Measurements from ENCODE around the gene STAG3. TPM values are rescaled to one million over a fixed set of nuclear protein-coding genes. Genes with fewer than 3 reads are reported as not detected.

The STAG3 gene
- total and polyA plus RNA-seq, 2 of the 8 experiments (the other 6 are each of a cell fraction or from before 2014, with no cell fraction given) = 1.3 to 3.3 TPM

GRCh38 chr7:100167912-100168323 lies 9.8 kb upstream of the STAG3 start:
- ChIA-PET CTCF (ENCODE audit: partially characterized antibody) (interaction anchor here (0.7 to 11.2 kb wide), 11 partner anchors 10 to 54 kb away, joined by 3 to 94 read pairs (median 5); partner anchors contain the start of genes GPC2 and STAG3), POLR2A (ENCODE audit: partially characterized antibody) (interaction anchor here (0.7 to 11.0 kb wide), 21 partner anchors 9 to 261 kb away, joined by 3 to 145 read pairs (median 4); partner anchors contain the start of genes AP4M1, GPC2, LAMTOR4 and MBLAC1)

More at GRCh38 chr7:100167912-100168323, 9.8 kb upstream of the STAG3 start:
- Histone ChIP-seq H3K79me2 (ENCODE audit: control insufficient read depth in 1 of 2, insufficient read depth in 2 of 2, low read length in 2 of 2) (no peaks in the 10 kb centered on the region), H3K14ac (ENCODE audit: insufficient read length) (no peak overlapping the region), H3K9ac (replicated peaks in 1 of 4; ENCODE audit: extremely low read depth in 1 of 4, low read depth in 3 of 4, low read length in 3 of 4) (peak overlapping the region in 1 of 4 experiments; percentile 31; a peak in 2 of 7 replicates), H2BK120ac (replicated peaks; ENCODE audit: low read depth, low read length) (no peak overlapping the region), H4K8ac (ENCODE audit: extremely low read depth, insufficient read depth, low read length) (no peak overlapping the region), H4K5ac (ENCODE audit: insufficient read length, low read depth, low read length) (no peak overlapping the region), H3K9me3 (ENCODE audit: insufficient read depth in 2 of 2, low read depth in 1 of 2, low read length in 1 of 2) (no peaks in the 10 kb centered on the region), H3K56ac (replicated peaks; ENCODE audit: insufficient read length, low read depth, low read length) (peak overlapping the region; percentile 67), H3K4me1 (replicated peaks in 1 of 4; ENCODE audit: control insufficient read depth in 3 of 4, insufficient read depth in 4 of 4, low read length in 3 of 4) (peaks cover 11 to 29% (median 18%) of the 10 kb centered on the region in 4 experiments), H3K18ac (ENCODE audit: extremely low read depth, low read length) (no peak overlapping the region; the same call in 1 of the 2 replicates), H4K20me1 (replicated peaks in 1 of 2; ENCODE audit: control insufficient read depth in 1 of 2, insufficient read depth in 2 of 2, low read length in 2 of 2) (peaks cover 0 to 3% of the 10 kb centered on the region in 2 experiments), H3K4me2 (ENCODE audit: insufficient read depth in 1 of 2, low read depth in 2 of 2, low read length in 2 of 2) (peak overlapping the region; percentile 86 to 89), H3K79me1 (ENCODE audit: low read depth, low read length) (no peaks in the 10 kb centered on the region; the same call in 1 of the 2 replicates), H2BK15ac (ENCODE audit: low read length) (no peak overlapping the region), H2BK12ac (ENCODE audit: low read depth, low read length) (0 out of 2 replicates have a peak overlapping the region, but pooled peaks have one; percentile 11), H2AK5ac (ENCODE audit: low read depth, low read length) (no peak overlapping the region), H3K4me3 (ENCODE audit: extremely low read depth in 1 of 4, insufficient read depth in 2 of 4, low read depth in 3 of 4, low read length in 4 of 4) (peak overlapping the region; percentile 47 to 77 (median 63); a peak in 7 of 8 replicates), H3K4ac (replicated peaks; ENCODE audit: insufficient read length, low read depth, low read length) (no peak overlapping the region), H4K91ac (replicated peaks; ENCODE audit: insufficient read length, low read length) (no peak overlapping the region), H3K23me2 (ENCODE audit: low read depth, low read length) (peaks cover 14% of the 10 kb centered on the region; the same call in 1 of the 2 replicates), H3K23ac (ENCODE audit: insufficient read length) (no peak overlapping the region), H2BK5ac (ENCODE audit: low read depth, low read length) (peak overlapping the region; percentile 9; the same call in 1 of the 2 replicates), H3K27ac (ENCODE audit: low read depth, low read length) (no peak overlapping the region), H2AFZ (ENCODE audit: low read length) (0 out of 2 replicates have a peak overlapping the region, but pooled peaks have one; percentile 18), H3K27me3 (replicated peaks in 1 of 4; ENCODE audit: control insufficient read depth in 3 of 4, extremely low read depth in 1 of 4, insufficient read depth in 3 of 4, low read length in 3 of 4) (peaks cover 0 to 10% (median 2%) of the 10 kb centered on the region in 4 experiments; a peak in 1 of 7 replicates), H2BK20ac (ENCODE audit: low read length) (no peak overlapping the region), H3K36me3 (ENCODE audit: control insufficient read depth in 2 of 4, insufficient read depth in 4 of 4, low read length in 3 of 4) (no peaks in the 10 kb centered on the region)
- FAIRE-seq (no peak), DNase-seq (ENCODE audit: low read depth in 1 of 2, low spot score in 2 of 2) (no peak)
- TF ChIP-seq KDM4A (IDR thresholded peaks at IDR 0.05; ENCODE audit: low read depth, low read length, severe bottlenecking) = peak; percentile 60
- TF ChIP-seq KDM5A (IDR thresholded peaks at IDR 0.05; ENCODE audit: low read length) = no peak
- 15% methylated on average over 11 of the region's 11 CpGs; no CpG with 5 or more reads in 1 of the 2 experiments for WGBS, 2 experiments (ENCODE audit: extremely low coverage in 1 of 2, insufficient coverage in 1 of 2, insufficient read length in 1 of 2, insufficient replicate concordance in 2 of 2, low coverage in 1 of 2, low lambda C conversion rate in 2 of 2, missing lambda C conversion rate in 1 of 2)

All from H1 (cell line).